Measurements from ENCODE around the gene CFAP74. TPM values are rescaled to one million over a fixed set of nuclear protein-coding genes. Genes with fewer than 3 reads are reported as not detected.

Gene CFAP74
- total RNA-seq, 1 experiment from 2014 or later: not detected

- H3K27ac Mint-ChIP-seq (ENCODE audit: unreplicated experiment): no peak overlapping the region
- peaks cover 6% of the 10 kb centered on the region for H3K4me1 Mint-ChIP-seq (ENCODE audit: low read depth, unreplicated experiment)
- H3K9me3 Mint-ChIP-seq (ENCODE audit: low read depth, unreplicated experiment): no peaks in the 10 kb centered on the region
- no peak for DNase-seq
- CTCF ChIA-PET: no interaction called here
- BruUV-seq (replicated peaks): no TSS peak
- peaks cover 85% of the 10 kb centered on the region for H3K27me3 Mint-ChIP-seq (ENCODE audit: unreplicated experiment)
- H3K4me3 Mint-ChIP-seq (ENCODE audit: low read depth, unreplicated experiment): no peak overlapping the region
- intact Hi-C loops (cut with micrococcal nuclease; ENCODE audit: unreplicated experiment): no loop called here
- no peak for TF ChIP-seq CTCF (IDR thresholded peaks at IDR 0.05; ENCODE audit: unreplicated experiment)
- H3K36me3 Mint-ChIP-seq (ENCODE audit: insufficient read depth, unreplicated experiment): peaks cover 12% of the 10 kb centered on the region
These were observed 16.7 kb upstream of the CFAP74 start for GRCh38 chr1:2020310-2020655.

GRCh38 chr1:2019571-2020309 is 16.2 kb upstream of the CFAP74 start:
- Mint-ChIP-seq H3K27me3 (ENCODE audit: unreplicated experiment) (peaks cover 85% of the 10 kb centered on the region), H3K36me3 (ENCODE audit: insufficient read depth, unreplicated experiment) (peaks cover 12% of the 10 kb centered on the region), H3K27ac (ENCODE audit: unreplicated experiment) (no peak overlapping the region), H3K9me3 (ENCODE audit: low read depth, unreplicated experiment) (no peaks in the 10 kb centered on the region), H3K4me1 (ENCODE audit: low read depth, unreplicated experiment) (peaks cover 11% of the 10 kb centered on the region), H3K4me3 (ENCODE audit: low read depth, unreplicated experiment) (no peak overlapping the region)
- intact Hi-C loops (cut with micrococcal nuclease; ENCODE audit: unreplicated experiment): no loop called here
- no peak for TF ChIP-seq CTCF (IDR thresholded peaks at IDR 0.05; ENCODE audit: unreplicated experiment)
- CTCF ChIA-PET: no interaction called here
- DNase-seq: no peak
- no TSS peak for BruUV-seq (replicated peaks)

- H3K9me3 Mint-ChIP-seq (ENCODE audit: low read depth, unreplicated experiment): no peaks in the 10 kb centered on the region
- H3K36me3 Mint-ChIP-seq (ENCODE audit: insufficient read depth, unreplicated experiment): peaks cover 12% of the 10 kb centered on the region
- TF ChIP-seq CTCF (IDR thresholded peaks at IDR 0.05; ENCODE audit: unreplicated experiment): no peak
- peak; percentile 6 for DNase-seq
- H3K4me3 Mint-ChIP-seq (ENCODE audit: low read depth, unreplicated experiment): no peak within 1 kb of the TSS
- peaks cover 11% of the 10 kb centered on the region for H3K4me1 Mint-ChIP-seq (ENCODE audit: low read depth, unreplicated experiment)
- CTCF ChIA-PET: no interaction called here
- intact Hi-C loops (cut with micrococcal nuclease; ENCODE audit: unreplicated experiment): no loop called here
- no TSS peak for BruUV-seq (replicated peaks)
- peaks cover 82% of the 10 kb centered on the region for H3K27me3 Mint-ChIP-seq (ENCODE audit: unreplicated experiment)
- H3K27ac Mint-ChIP-seq (ENCODE audit: unreplicated experiment): no peak within 1 kb of the TSS
These were observed 15.6 kb upstream of the CFAP74 start, which contains the start of gene GABRD for GRCh38 chr1:2019172-2019543. Gene GABRD, plus strand, starts transcription at chr1:2019345. Its CDS starts 79 bp downstream, at chr1:2019424.

- no peak for TF ChIP-seq CTCF (IDR thresholded peaks at IDR 0.05; ENCODE audit: unreplicated experiment)
- BruUV-seq (replicated peaks): no TSS peak
- peaks cover 75% of the 10 kb centered on the region for H3K27me3 Mint-ChIP-seq (ENCODE audit: unreplicated experiment)
- no peak overlapping the region for H3K4me3 Mint-ChIP-seq (ENCODE audit: low read depth, unreplicated experiment)
- DNase-seq: no peak
- H3K27ac Mint-ChIP-seq (ENCODE audit: unreplicated experiment): no peak overlapping the region
- intact Hi-C loops (cut with micrococcal nuclease; ENCODE audit: unreplicated experiment): no loop called here
- H3K36me3 Mint-ChIP-seq (ENCODE audit: insufficient read depth, unreplicated experiment): peaks cover 12% of the 10 kb centered on the region
- H3K4me1 Mint-ChIP-seq (ENCODE audit: low read depth, unreplicated experiment): peaks cover 11% of the 10 kb centered on the region
- H3K9me3 Mint-ChIP-seq (ENCODE audit: low read depth, unreplicated experiment): no peaks in the 10 kb centered on the region
- CTCF ChIA-PET: no interaction called here
These were observed 14.9 kb upstream of the CFAP74 start for GRCh38 chr1:2018217-2019171.

Measured in Calu3 (cell line).